GM18517 (cell line): ENCODE measurements around the gene LAMA3.

Experiments used
- ATAC-seq: cut with Tn5 transposase; IDR thresholded peaks from one replicate; pipeline ENCODE4 v1.9.1; 2021; ENCODE audit warnings: mild to moderate bottlenecking, moderate library complexity; ENCODE audit not compliant: unreplicated experiment

Gene LAMA3

DNA sequence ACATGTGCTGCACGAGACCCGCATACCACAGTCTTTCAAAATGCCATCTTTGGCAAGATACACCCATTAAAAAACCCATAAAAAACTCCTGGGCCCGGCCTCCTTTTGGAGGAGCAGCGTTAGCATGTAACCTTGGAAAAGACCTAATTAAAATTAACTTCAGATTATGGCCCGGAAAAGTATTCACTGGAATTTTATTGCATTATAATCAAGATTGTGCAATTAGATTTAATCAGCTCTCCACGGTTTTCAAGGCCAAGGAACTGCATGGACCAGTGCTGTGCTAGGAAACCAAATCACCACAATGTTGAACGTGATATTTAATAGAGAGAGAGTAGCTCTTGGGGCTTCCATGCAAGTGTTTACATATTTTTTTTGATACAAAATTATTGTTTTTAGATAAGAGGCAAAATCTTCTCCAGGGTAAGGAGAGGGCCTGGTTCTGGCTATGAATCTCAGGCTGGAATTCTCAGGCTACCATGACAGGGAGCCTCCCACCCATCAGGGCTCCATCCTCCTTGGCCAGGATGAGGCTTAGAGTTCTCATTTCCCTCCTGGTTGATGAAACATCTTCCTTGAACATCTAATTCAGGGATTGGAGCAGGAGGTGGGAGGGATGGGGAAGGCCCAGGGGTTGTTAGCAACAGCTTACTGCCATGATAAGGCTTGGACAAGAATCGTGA lies 243.3 kb downstream of the LAMA3 start:
- ATAC-seq, result no peak

DNA sequence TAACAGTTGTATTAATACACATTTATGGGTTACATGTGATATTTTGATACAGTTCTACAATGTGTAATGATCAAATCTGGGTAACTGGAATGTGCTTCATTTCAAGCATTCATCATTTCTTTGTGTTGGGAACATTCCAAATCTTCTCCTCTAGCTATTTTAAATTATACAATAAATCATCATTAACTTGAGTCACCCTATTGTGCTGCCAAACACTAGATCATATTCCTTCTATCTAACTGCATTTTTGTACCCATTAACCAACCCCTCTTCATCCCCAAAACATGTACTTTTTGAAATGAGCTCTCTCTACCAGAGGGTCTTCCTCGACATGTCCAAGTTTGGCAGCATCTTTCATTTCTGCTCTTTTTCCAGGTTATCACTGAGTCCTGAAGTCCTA lies 244.2 kb downstream of the LAMA3 start:
- no peak for ATAC-seq

DNA sequence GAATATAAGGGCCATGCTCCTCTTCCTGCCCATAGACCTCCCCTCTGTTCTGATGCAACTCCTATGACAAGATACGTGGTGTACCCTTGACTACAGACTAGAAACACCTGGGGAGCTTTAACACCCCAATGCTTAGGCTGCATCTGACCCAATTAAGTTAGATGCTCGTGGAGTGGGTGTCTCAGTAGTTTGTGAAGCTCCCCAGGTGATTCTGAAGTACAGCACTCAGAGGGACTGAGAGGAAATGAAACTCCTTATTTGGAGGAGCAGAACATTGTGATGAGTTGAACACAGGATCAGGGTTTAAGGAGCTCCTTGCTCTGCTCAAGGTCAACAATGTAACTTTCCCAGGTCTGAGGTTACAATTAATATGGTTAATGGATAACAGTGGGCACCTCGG lies 245.0 kb downstream of the LAMA3 start:
- ATAC-seq, result no peak

DNA sequence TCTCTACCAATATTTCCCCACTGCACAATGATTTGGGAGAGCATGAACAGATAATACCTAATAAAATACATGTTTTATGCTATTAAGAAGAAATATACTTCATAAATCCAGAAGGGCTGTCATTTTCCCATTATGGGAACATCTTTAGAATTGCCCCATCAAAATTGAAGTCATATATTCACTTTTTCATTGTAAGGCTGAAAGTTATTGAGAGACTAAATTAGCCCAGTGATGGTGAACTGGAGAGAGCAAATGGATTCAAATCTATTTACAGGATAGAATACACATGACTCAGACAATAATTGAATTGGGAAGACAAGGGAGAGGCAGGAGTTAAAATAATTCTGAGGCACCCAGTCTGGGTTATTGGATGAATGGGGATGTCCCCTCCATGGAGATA lies 245.6 kb downstream of the LAMA3 start:
- no peak for ATAC-seq

DNA sequence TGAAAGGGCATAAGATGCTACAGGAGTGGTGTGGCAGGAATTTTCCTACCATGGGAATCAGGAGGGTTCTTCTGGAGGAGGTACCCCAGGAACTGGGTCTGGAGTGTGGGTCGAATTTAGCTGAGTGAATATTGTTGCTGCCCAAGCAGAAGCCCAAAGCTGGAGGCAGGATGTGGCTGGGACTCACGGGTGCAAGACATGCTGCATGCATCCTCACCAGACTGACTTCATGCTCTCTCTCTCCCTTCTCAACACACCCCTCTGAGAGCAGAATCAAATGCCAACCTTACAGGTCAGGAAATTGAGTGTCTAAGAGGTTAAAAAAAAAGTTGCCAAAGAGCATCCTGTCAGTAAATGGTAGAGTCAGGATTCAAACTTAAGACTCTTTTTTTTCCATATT lies 246.6 kb downstream of the LAMA3 start:
- ATAC-seq, result no peak

DNA sequence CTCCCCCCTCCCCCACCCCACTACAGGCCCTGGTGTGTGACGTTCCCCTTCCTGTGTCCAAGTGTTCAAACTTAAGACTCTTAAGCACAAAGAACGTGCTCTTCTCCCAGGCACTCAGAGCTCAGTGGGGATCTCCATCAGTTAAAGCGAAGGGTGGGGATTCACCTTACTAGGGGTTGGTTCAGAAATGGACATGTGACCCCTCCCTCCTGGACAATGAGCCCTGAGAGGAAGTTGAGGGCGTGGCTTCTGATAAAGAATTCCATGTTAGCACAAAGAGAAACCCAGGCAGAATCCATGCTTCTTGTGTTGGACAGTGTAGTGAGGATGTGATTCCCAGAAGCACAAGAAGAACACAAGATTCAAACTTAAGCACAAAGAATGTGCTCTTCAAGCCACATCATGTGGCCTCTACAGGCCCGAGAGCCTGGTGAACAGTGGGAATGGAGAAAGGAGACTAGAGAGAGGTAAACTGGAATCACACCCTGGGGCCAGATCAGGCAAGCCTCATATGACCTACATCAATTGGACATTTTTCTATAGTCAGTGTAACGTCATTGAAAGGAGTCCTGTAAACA lies 247.2 kb downstream of the LAMA3 start:
- ATAC-seq, result no peak

DNA sequence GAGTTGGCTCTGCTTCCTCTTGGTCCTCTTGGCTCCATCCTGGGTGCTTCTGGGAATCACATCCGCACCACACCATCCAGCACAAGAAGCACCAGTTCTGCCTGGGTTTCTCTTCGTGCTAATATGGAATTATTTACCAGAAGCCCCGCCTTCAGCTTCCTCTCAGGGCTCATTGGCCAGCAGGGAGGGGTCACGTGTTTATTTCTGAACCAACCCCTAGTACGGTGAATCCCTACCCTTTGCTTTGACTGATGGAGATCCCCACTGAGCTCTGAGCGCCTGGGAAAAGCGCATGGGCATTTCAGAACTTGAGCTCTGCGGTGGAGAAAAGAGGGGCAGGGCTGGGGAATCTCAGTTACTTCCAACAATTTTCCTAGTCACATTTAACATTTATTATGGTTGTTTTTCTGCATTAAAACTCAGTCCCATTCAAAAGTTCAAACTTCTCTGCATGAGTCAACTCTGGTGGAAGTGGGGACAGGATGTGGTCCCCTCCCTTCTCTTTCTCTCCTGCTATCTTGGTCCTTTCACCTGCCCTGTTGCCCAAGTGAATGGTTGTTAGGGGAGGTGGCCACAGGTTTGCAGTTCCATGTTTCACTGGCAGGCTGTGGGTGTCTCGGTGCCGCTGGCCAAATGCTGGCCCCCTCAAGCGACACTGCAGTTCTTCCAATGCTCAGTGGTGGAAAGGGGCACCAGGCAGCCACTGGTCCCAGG lies 248.9 kb downstream of the LAMA3 start:
- no peak for ATAC-seq

DNA sequence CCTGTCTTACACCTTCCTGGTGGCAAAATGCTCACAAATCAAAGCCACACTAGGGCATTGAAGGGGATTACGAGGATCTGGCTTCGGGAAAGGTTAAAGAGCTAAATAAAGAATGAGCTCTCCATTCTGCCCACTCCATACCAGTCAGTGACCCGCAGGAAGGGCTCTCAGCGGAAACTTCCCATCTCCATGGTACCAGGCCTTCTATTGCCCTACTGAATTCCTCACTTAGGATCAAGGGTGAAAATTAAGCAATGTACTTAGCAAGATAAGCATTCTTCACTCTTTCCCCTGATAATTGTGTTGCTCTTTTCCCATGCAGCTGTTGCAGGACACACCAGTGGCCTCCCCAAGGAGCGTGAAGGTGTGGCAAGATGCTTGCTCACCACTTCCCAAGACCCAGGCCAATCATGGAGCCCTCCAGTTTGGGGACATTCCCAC lies 249.7 kb downstream of the LAMA3 start:
- ATAC-seq, result no peak

DNA sequence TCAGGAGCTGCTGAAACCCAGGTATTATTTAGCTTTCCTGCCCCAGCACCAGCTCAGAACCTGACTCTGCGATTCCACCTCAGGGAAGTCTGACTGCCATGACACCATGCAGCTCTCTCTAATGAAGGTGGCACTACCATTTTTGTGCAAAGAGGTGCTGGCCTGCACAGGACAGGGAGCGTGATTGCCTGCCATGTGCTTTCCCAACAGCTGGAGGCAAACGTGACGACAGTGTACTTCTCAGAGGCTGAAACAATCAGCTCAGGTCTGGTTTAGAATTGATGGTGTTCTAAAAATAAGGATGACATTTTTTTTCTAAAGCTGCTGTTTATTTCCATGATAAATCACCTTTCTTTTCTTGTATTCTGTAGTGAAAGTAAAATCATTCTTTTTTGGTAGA lies 250.1 kb downstream of the LAMA3 start:
- no peak for ATAC-seq

DNA sequence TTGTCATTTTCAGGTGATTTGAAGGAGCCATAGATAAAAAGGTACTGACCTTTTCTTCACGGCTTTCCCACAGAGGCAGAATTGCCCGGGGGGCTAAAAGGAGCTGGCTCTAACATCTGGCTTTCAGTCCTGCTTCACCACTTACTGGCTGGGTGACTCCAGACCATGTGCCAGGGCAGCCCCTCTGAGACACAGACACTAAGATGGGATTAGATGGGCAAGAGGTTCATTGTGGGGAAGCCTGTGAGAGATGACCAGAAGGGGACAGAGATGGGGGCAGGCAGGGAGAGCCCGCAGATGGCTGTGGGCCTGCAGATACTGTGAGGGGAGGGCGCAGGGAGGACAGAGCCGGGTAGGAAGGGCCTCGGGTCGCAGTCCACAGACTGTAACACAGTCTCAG lies 250.6 kb downstream of the LAMA3 start:
- ATAC-seq, result no peak

DNA sequence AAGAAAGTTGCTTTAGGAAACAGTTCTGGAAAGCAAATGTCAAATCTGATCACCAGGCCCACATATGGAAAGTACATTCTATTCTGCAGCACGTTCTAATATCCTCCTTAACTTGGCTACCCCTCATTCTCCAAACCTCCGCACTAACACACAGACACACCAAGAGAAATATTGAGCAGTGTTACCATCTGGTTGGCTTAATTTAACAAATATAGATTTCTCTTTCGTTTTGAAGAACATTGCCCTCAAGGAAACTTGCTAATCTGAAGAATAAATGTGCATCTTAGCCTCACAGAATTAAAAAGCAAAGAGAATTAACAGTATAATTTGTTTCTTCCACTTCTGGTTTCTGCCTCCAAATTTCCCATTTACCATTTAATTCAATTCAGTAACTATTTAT lies 252.5 kb downstream of the LAMA3 start:
- ATAC-seq, result no peak

DNA sequence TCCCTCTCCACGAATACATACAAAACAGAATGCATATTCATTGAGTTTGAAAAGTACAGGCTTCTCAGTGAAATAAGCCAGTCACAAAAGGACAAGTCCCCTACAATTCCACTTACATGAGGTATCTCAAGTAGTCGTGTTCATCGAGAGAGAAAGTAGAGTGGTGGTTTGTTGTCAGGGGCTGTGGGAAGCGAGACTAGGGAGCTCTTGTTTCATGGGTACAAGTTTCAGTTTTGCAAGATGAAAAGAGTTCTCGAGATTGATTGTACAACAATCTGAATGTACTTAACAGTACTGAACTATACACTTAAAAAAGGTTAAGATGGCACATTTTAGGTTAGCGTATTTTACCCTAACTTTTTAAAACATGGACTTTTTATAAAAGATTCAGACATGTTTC lies 253.9 kb downstream of the LAMA3 start:
- ATAC-seq, result no peak

DNA sequence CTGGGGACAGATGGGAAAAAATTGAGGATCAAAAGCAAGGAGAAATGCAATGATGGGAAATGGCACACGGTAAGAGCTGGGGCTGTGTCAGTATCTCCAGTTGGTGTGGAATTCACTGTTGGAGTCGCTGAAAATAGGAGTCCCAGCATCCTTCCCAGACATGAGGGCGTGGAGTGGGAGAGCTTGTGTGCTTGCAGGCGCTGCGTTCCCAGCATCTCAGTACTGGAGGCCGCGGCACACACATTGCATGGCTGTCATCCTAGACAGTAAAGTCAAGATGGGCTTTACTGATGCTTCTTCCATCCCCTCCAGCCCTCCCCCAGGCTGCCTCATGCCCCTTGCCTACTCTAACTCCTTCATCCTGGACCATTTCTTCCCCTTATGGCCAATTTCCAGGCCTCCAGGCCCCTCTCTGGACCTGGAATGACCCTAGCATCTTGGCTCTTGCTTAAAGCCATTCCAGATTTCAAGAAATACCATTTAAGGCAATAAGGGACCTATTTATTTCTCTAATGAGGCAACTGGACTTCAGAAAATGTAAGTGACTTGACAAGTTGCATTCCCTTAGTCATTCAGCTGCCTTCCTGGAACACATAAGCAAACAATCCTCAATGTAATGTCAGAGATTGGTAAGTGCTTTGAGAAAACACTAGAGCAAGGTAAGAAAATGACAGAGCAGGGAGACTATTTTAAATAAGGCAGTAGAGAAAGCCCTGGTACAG lies 254.8 kb downstream of the LAMA3 start:
- no peak for ATAC-seq

DNA sequence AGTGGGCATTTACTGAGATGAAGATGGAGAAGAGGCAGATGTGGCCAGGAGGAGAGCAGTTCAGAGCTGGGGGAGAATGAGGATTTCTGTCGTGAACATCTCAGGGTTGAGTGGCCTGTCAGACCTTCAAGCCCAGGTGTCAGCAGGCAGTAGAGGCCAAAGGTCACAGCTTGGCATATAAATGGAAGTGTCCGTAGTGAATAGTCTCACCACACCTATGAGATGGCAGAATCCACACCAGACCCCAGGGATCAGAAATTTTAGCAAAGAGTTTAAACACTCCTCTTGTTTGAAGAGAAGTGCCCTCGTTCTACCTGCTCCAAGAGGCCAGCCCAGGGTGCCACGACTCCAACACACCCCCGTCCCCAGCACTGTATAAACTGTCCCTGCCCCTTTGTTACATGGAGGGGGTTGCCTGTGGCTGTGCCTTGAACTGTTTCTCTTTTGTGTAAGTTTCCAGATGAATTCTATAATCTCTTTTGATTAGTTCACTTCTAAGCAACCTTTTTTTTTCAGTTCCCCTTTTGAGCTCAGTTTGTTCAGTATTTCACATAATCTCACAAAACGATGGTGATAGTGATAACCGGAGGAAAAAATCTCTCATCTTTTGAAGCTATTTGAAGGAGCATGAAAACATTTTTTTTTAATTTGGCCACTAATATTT lies 256.3 kb downstream of the LAMA3 start:
- no peak for ATAC-seq

DNA sequence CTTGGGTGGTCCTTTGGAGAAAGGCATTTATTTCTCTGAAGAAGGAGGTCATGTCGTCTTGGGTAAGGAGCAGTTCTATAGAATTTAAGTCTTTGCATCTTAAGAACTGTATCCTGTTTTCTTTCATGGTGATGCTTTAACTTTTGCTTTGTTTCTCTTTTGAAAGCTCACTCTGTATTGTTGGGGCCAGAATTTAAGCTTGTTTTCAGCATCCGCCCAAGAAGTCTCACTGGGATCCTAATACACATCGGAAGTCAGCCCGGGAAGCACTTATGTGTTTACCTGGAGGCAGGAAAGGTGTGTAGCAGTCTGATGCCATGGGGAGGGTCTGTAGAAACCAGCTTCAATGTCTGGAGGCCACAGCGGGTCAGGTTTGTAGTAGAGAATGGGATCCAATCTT lies 260.6 kb downstream of the LAMA3 start:
- no peak for ATAC-seq

DNA sequence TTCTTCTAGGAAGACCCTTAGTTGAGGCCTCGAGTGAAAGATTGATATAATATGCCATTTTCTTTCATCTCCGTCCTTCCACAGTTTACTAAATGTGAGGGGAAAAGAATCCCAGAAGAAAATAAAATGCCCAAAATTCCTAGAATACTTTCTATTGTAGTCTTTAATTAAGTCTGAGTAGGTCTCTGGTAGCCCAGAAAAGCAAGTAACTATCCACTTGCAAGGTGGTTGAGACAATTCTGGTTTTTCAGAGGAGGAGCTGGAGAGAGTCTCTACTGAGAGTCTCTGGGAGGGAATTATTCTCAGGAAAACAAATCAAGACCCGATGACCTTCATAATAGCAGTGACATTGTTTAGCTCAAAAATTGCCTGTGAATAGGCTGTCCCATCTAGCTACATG lies 261.4 kb downstream of the LAMA3 start:
- ATAC-seq, result no peak

DNA sequence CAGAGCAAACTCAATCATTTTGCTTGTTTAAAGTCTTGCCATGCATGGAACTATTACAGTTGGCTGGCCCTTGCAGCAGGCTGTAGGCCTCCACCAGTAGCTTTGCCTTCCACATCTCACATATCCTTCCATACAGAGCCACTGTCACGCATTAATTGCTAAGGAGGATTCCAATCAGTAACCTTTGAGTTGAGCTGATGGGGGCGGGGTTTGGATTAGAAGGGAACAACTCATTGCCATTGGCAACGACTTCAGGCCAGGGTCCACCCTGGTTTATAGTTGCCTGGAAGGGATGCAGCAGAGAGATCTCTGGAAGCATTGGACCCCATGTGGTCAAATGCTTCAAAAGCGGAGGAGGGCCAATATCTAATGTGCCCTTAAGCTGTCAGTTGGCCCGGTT lies 262.0 kb downstream of the LAMA3 start:
- no peak for ATAC-seq

DNA sequence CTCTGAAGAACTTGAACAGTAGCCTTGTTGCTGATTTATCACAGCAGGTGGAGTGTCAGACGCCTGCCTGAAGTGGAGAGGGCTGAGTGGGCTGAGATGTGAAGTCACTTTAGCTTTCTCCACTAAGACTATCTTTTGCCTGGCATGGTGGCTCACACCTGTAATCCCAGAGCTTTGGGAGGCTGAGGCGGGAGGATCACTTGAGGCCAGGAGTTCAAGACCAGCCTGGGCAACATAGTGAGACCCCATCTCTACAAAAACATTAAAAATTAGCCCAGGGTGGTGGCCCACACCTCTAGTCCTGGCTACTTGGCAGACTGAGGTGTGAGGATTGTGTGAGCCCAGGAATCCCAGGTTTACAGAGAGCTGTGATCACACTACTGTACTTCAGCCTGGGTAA lies 264.7 kb downstream of the LAMA3 start:
- ATAC-seq, result no peak

DNA sequence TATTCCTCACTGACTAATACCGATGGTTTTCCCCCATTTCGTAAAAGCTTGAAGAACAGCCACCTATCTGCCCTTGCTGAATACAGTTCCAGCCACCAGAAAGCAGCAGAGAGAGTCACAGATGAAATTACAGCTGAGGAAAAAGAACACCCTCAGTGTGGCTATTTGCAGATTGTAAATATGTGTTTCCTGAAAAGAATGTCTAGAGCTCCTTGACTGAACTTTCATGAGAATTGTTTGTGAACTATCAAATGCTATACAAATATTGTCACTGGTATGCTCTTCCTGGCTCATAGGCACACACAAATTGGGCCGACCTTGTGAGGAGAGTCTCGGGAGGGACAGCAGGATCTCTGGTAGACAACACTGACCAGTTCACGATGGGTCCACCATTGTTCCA lies 267.2 kb downstream of the LAMA3 start:
- no peak for ATAC-seq

DNA sequence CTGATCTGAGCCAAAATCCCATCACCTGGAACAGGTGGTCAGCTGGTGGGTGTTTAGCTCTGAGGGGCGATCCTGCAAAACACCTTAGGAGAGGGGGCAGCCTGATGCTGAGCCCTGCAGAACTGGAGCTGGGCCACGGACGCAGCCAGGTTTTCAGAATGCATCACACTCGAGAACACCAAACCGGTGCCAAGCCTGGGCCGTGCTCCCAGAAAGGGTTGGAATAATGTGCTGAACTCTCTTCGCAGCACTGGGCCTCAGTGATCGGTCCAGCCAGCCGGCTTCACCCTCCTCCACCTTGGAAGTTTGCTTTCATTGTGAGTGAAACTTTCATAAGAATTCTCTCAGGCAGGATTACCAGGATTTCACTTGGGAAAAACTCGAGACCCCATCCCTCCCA lies 268.8 kb downstream of the LAMA3 start:
- ATAC-seq, result no peak

DNA sequence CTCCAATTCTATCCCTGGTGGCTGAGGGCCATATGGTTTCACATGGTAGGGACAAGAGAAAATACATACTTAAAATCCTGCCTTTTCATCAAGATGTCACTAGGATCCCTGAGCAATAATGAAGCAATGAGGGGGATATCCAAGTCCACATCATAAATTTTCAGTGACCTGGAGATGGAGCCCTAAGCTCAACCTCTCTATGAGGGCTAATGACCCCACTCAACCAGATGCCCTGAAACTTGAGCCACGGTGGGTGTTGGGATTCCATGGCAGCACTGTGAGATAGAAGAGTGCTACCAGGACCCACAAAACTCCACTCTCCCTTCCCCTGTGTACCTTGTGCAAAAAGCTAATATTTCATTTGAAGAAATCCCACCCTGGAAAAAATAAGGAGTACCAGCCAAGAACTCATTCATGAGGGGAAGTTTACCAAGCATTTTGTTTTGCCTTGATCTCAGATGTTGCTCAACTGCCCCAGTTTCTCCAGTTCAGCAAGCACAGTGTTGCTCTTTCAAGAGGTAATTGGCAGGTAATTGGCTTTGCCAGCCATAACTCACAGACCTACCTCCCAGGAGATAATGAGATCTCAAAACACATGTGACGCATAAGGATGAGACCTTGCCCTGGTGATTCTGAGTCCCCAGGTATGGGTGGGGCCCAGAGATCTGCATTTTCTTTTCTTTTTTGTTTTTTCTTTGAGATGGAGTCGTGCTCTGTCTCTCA lies 274.4 kb downstream of the LAMA3 start:
- no peak for ATAC-seq
